GM23248 (cell line): ENCODE measurements around the gene DUOXA1. TPM values are rescaled to one million over a fixed set of nuclear protein-coding genes. Genes with fewer than 3 reads are reported as not detected.
A peak's percentile ranks its signal among the peaks of the same experiment; 100 is the strongest.

Experiments
- DNase-seq: peaks from one replicate; pipeline ENCODE4 v3.0.0-alpha.2; 2015
- H2AFZ ChIP-seq: fragments of 200-600 bp; sonication (generic); 2 replicates; pipeline ENCODE4 v1.6.1; 2016; ENCODE audit warnings: antibody characterized with exemption
- H3F3A ChIP-seq: fragments of 200-600 bp; sonication (generic); 2 replicates; pipeline ENCODE4 v1.6.1; 2016; ENCODE audit warnings: mild to moderate bottlenecking, antibody characterized with exemption, mixed run types; ENCODE audit not compliant: insufficient read depth
- H3K27ac ChIP-seq: fragments of 200-600 bp; sonication (generic); 2 replicates; pipeline ENCODE4 v1.5.1; 2016; ENCODE audit warnings: mild to moderate bottlenecking
- H3K27me3 ChIP-seq: fragments of 200-600 bp; sonication (generic); replicated peaks from 2 replicates; pipeline ENCODE4 v1.6.1; 2016; ENCODE audit warnings: mild to moderate bottlenecking; ENCODE audit not compliant: insufficient read depth
- H3K36me3 ChIP-seq: fragments of 200-600 bp; sonication (generic); 2 replicates; pipeline ENCODE4 v1.6.1; 2016; ENCODE audit warnings: low read depth, mild to moderate bottlenecking
- H3K4me1 ChIP-seq: fragments of 200-600 bp; sonication (generic); 2 replicates; pipeline ENCODE4 v1.6.1; 2016; ENCODE audit warnings: mild to moderate bottlenecking; ENCODE audit not compliant: insufficient read depth
- H3K4me2 ChIP-seq: fragments of 200-600 bp; sonication (generic); one replicate; pipeline ENCODE4 v1.6.1; 2016; ENCODE audit warnings: mild to moderate bottlenecking; ENCODE audit not compliant: unreplicated experiment
- H3K4me3 ChIP-seq: fragments of 200-600 bp; sonication (generic); 2 replicates; pipeline ENCODE4 v1.5.1; 2016; ENCODE audit warnings: mild to moderate bottlenecking
- H3K79me2 ChIP-seq: fragments of 200-600 bp; sonication (generic); 2 replicates; pipeline ENCODE4 v1.6.1; 2016; ENCODE audit warnings: mild to moderate bottlenecking; ENCODE audit not compliant: insufficient read depth
- H3K9ac ChIP-seq: fragments of 200-600 bp; sonication (generic); 2 replicates; pipeline ENCODE4 v1.6.1; 2016; ENCODE audit warnings: mild to moderate bottlenecking
- H3K9me2 ChIP-seq: fragments of 200-600 bp; sonication (generic); 2 replicates; pipeline ENCODE4 v1.6.1; 2016; ENCODE audit warnings: mixed run types, mild to moderate bottlenecking, moderate library complexity; ENCODE audit not compliant: insufficient read depth
- H3K9me3 ChIP-seq: fragments of 200-600 bp; sonication (generic); one replicate; pipeline ENCODE4 v1.6.1; 2017; ENCODE audit warnings: low read depth
- H4K20me1 ChIP-seq: fragments of 200-600 bp; sonication (generic); 2 replicates; pipeline ENCODE4 v1.6.0; 2016; ENCODE audit not compliant: insufficient read depth
- EZH2 ChIP-seq: fragments of 200-600 bp; sonication (generic); IDR thresholded peaks from 2 replicates; pipeline ENCODE4 v1.6.1; 2018; ENCODE audit warnings: antibody characterized with exemption, mild to moderate bottlenecking; ENCODE audit not compliant: insufficient read depth, poor library complexity, severe bottlenecking
- EZH2phosphoT487 ChIP-seq: fragments of 200-600 bp; sonication (generic); IDR thresholded peaks from 2 replicates; pipeline ENCODE4 v1.6.1; 2018; ENCODE audit warnings: antibody characterized with exemption, moderate library complexity, mild to moderate bottlenecking, low read depth; ENCODE audit not compliant: insufficient read depth
- WGBS, 2 experiments: methylation state at CpG; one replicate each; pipeline ENCODE4 v1.1.6; 2015 to 2017; ENCODE audit warnings: low lambda C conversion rate in 2 of 2, low coverage in 1 of 2; ENCODE audit errors: missing lambda C conversion rate in 2 of 2; 5-methylcytosine and 5-hydroxymethylcytosine counted together
- in situ Hi-C: fragments of 300-500 bp; cut with MboI; formaldehyde crosslinking; loops from 2 replicates; pipeline ENCODE4 v1.15.0; 2020
- polyA plus RNA-seq: library from polyadenylated mRNA; unstranded; fragments of >200 nt; fragmentation: Nextera tagmentation; extraction: Ambion mirVana; gene quantifications from 2 replicates; pipeline ENCODE4 v1.2.1, GENCODE V29; 2016
- total RNA-seq: library from RNA; depleted of rRNA; stranded (reverse); fragments of >200 nt; shearing (Covaris generic); gene quantifications from 2 replicates; pipeline ENCODE4 v1.2.3, GENCODE V29; 2014

DUOXA1 gene
- total and polyA plus RNA-seq, 2 experiments from 2014 or later: 0.61 to 2.4 TPM

- H2AFZ ChIP-seq: no peak overlapping the region
- no peaks in the 10 kb centered on the region for H3K36me3 ChIP-seq
- H3K9me3 ChIP-seq: no peaks in the 10 kb centered on the region
- H3K79me2 ChIP-seq: no peaks in the 10 kb centered on the region
- no peaks in the 10 kb centered on the region for H4K20me1 ChIP-seq
- H3K9me2 ChIP-seq: no peaks in the 10 kb centered on the region
- no peaks in the 10 kb centered on the region for H3K4me1 ChIP-seq
- DNase-seq: no peak
- peaks cover 63% of the 10 kb centered on the region for H3K27me3 ChIP-seq
- no peaks in the 10 kb centered on the region for H3F3A ChIP-seq
- H3K4me2 ChIP-seq: no peak overlapping the region
- no peak overlapping the region for H3K9ac ChIP-seq
- WGBS, 2 experiments: 17 to 25% methylated on average over 7 of the region's 7 CpGs
- in situ Hi-C loops: no loop called here
- H3K27ac ChIP-seq: no peak overlapping the region
- TF ChIP-seq EZH2 (no peak), EZH2phosphoT487 (no peak)
- H3K4me3 ChIP-seq: no peak overlapping the region
Measured at GRCh38 chr15:45115312-45115820, 14.3 kb downstream of the DUOXA1 start.

GRCh38 chr15:45114751-45115085 is 15.0 kb downstream of the DUOXA1 start:
- Histone ChIP-seq H3F3A (no peaks in the 10 kb centered on the region), H3K9me2 (no peaks in the 10 kb centered on the region), H3K36me3 (no peaks in the 10 kb centered on the region), H3K4me3 (no peak overlapping the region), H3K27me3 (peaks cover 70% of the 10 kb centered on the region), H3K79me2 (no peaks in the 10 kb centered on the region), H4K20me1 (no peaks in the 10 kb centered on the region), H2AFZ (no peak overlapping the region), H3K9ac (no peak overlapping the region), H3K4me2 (no peak overlapping the region), H3K4me1 (no peaks in the 10 kb centered on the region), H3K9me3 (no peaks in the 10 kb centered on the region), H3K27ac (no peak overlapping the region)
- 0% methylated on average over 2 of the region's 2 CpGs for WGBS, 2 experiments
- in situ Hi-C loops: no loop called here
- TF ChIP-seq EZH2phosphoT487 (no peak), EZH2 (no peak)
- DNase-seq: no peak

DNA sequence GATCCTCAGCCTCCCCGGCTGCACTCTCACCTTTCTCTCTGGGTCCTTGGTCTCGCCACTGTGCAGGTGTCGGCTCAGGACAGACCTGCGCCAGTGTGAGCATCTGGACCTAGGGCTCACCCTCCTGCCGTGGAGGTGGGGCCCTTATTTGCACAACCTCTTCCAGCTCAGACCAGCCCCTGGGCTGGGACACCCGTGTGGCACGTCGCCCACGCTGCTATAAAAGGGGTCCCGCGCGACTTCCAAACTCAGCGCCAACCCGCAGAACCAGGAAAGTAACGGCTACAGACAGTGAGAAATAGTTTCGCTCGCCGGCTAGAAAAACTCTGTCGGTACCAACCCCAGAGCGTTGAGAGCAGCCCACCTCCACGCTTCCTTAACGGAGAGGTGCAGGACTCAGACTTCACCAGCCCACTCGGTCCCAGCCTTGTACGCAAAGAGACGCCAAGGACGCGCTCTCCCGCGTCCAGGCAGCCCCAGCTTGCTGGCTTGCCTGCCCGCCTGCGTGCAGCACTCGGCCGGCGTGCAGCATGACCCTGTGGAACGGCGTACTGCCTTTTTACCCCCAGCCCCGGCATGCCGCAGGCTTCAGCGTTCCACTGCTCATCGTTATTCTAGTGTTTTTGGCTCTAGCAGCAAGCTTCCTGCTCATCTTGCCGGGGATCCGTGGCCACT is 15.5 kb downstream of the DUOXA1 start, which contains the start of the genes DUOX2 and DUOXA2:
DUOX2 (minus strand) TSS at position 97 of the 675 bp plus-strand sequence. CDS start 761 bp downstream, outside the sequence.
DUOXA2 (plus strand) TSS at position 251 of the 675 bp plus-strand sequence; CDS start at position 531, 280 bp downstream.
- Histone ChIP-seq H3K36me3 (no peaks in the 10 kb centered on the region), H4K20me1 (no peaks in the 10 kb centered on the region), H3F3A (no peaks in the 10 kb centered on the region), H3K9me3 (no peaks in the 10 kb centered on the region), H3K4me2 (no peak within 1 kb of the TSS), H3K27me3 (peaks cover 74% of the 10 kb centered on the region), H2AFZ (no peak within 1 kb of the TSS), H3K9me2 (no peaks in the 10 kb centered on the region), H3K4me1 (no peaks in the 10 kb centered on the region), H3K27ac (no peak within 1 kb of the TSS), H3K79me2 (no peaks in the 10 kb centered on the region), H3K4me3 (no peak within 1 kb of the TSS), H3K9ac (no peak within 1 kb of the TSS)
- in situ Hi-C loops: no loop called here
- no peak for DNase-seq
- WGBS, 2 experiments: 3% methylated on average over 42 of the region's 42 CpGs
- TF ChIP-seq EZH2phosphoT487: peak; percentile 23; the same call in 1 of the 2 replicates
- peak; percentile 2 for TF ChIP-seq EZH2

- H4K20me1 ChIP-seq: no peaks in the 10 kb centered on the region
- H3K27ac ChIP-seq: no peak overlapping the region
- no peaks in the 10 kb centered on the region for H3K79me2 ChIP-seq
- in situ Hi-C loops: no loop called here
- no peak overlapping the region for H3K4me3 ChIP-seq
- TF ChIP-seq EZH2phosphoT487: peak; percentile 7; the same call in 1 of the 2 replicates
- TF ChIP-seq EZH2: no peak
- no peak for DNase-seq
- no peaks in the 10 kb centered on the region for H3F3A ChIP-seq
- no peak overlapping the region for H3K9ac ChIP-seq
- H3K4me1 ChIP-seq: no peaks in the 10 kb centered on the region
- H3K4me2 ChIP-seq: no peak overlapping the region
- H3K9me2 ChIP-seq: no peaks in the 10 kb centered on the region
- 4 to 10% methylated on average over 13 to 14 of the region's 14 CpGs for WGBS, 2 experiments
- H2AFZ ChIP-seq: no peak overlapping the region
- H3K9me3 ChIP-seq: no peaks in the 10 kb centered on the region
- peaks cover 74% of the 10 kb centered on the region for H3K27me3 ChIP-seq
- H3K36me3 ChIP-seq: no peaks in the 10 kb centered on the region
Measured at GRCh38 chr15:45113380-45113990, 16.2 kb downstream of the DUOXA1 start.
